GM13976 (cell line): ENCODE results near the gene TIAM2.
A peak's percentile ranks its signal among the peaks of the same experiment; 100 is the strongest.
"Not testable (repeated sequence)": the region's sequence is repeated elsewhere in the genome, so short reads cannot be mapped to it uniquely, and the experiment has no call there.

Experiments used
- DNase-seq: peaks from one replicate; pipeline ENCODE4 v3.0.0; 2012; ENCODE audit warnings: low spot score
- in situ Hi-C: fragments of 300-500 bp; cut with MboI; formaldehyde crosslinking; loops from one replicate; pipeline ENCODE4 v1.12.0; 2022; ENCODE audit warnings: low sequenced_read_pairs, mixed read lengths, inconsistent platforms; ENCODE audit not compliant: unreplicated experiment
- TF ChIP-seq, protein P1 (sequence below): IDR thresholded peaks from 2 replicates; pipeline ENCODE4 v1.5.1; 2012; ENCODE audit warnings: borderline replicate concordance, mild to moderate bottlenecking; ENCODE audit not compliant: insufficient read depth; ENCODE audit errors: extremely low read depth, missing control alignments, control extremely low read depth

The TIAM2 gene

GRCh38 chr6:155222506-155222905 is 227.4 kb downstream of the TIAM2 start:
- in situ Hi-C loops = no loop called here
- TF ChIP-seq, protein P1, sequence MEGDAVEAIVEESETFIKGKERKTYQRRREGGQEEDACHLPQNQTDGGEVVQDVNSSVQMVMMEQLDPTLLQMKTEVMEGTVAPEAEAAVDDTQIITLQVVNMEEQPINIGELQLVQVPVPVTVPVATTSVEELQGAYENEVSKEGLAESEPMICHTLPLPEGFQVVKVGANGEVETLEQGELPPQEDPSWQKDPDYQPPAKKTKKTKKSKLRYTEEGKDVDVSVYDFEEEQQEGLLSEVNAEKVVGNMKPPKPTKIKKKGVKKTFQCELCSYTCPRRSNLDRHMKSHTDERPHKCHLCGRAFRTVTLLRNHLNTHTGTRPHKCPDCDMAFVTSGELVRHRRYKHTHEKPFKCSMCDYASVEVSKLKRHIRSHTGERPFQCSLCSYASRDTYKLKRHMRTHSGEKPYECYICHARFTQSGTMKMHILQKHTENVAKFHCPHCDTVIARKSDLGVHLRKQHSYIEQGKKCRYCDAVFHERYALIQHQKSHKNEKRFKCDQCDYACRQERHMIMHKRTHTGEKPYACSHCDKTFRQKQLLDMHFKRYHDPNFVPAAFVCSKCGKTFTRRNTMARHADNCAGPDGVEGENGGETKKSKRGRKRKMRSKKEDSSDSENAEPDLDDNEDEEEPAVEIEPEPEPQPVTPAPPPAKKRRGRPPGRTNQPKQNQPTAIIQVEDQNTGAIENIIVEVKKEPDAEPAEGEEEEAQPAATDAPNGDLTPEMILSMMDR = no peak
- no peak for DNase-seq

- DNase-seq = peak; percentile 82
- TF ChIP-seq, protein P1 = no peak
- in situ Hi-C loops = no loop called here
Observed at GRCh38 chr6:155223646-155224451, 228.7 kb downstream of the TIAM2 start.

DNA sequence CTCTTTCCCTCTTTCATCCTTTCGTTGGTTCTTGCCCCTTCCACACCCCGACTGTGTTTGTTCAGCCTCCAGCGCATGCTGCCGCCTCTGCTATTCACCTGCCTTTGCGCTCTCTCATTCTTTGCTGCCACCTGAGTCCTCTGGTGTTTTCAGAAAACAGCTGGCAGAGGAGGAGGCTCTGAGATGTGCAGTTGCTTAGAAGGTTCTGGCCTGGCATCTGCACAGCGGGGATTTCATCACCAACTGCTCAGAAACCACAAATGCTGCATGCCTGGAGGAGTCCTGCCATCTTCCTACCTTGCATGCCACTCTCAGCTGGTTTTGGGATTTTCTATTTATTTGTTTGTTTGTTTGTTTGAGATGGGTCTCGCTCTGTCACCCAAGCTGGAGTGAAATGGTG is 229.5 kb downstream of the TIAM2 start:
- in situ Hi-C loops = no loop called here
- DNase-seq = no peak

GRCh38 chr6:155227046-155227445 is 231.9 kb downstream of the TIAM2 start:
- TF ChIP-seq, protein P1 = no peak
- DNase-seq = no peak
- in situ Hi-C loops = no loop called here

More for the DNA sequence above, 229.5 kb downstream of the TIAM2 start:
- TF ChIP-seq, protein P1 = no peak

- DNase-seq = no peak
- in situ Hi-C loops = no loop called here
- TF ChIP-seq, protein P1 = no peak
Observed at GRCh38 chr6:155228546-155229166, 233.5 kb downstream of the TIAM2 start.

DNA sequence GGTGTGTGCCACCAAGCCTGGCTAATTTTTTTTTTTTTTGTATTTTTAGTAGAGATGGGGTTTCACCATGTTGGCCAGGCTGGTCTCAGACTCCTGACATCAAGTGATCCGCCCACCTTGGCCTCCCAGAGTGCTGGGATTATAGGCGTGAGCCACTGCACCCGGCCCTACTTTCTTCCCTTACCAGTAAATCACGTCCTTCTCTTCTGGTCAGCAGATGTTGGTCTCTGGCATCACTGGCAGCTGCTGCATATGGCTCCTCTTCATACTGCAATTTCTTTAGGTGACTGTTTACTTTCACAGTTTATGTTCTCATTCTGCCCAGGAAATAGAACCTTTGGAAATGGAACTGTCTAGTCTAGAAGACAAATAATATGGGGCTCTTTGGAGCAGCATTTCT is 235.9 kb downstream of the TIAM2 start:
- in situ Hi-C loops = not testable (repeated sequence)

GRCh38 chr6:155232848-155233247 is 237.7 kb downstream of the TIAM2 start:
- in situ Hi-C loops = no loop called here
- TF ChIP-seq, protein P1 = no peak
- no peak for DNase-seq

More for the DNA sequence above, 235.9 kb downstream of the TIAM2 start:
- DNase-seq = not testable (repeated sequence)
